Measurements from ENCODE around the gene FREY1. TPM values are rescaled to one million over a fixed set of nuclear protein-coding genes. Genes with fewer than 3 reads are reported as not detected.

The FREY1 gene, protein sequence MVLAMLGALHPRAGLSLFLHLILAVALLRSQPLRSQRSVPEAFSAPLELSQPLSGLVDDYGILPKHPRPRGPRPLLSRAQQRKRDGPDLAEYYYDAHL
- total RNA-seq (ENCODE audit: low replicate concordance), result 0.99 TPM in 1 of 2 replicates, not detected in the other

DNA sequence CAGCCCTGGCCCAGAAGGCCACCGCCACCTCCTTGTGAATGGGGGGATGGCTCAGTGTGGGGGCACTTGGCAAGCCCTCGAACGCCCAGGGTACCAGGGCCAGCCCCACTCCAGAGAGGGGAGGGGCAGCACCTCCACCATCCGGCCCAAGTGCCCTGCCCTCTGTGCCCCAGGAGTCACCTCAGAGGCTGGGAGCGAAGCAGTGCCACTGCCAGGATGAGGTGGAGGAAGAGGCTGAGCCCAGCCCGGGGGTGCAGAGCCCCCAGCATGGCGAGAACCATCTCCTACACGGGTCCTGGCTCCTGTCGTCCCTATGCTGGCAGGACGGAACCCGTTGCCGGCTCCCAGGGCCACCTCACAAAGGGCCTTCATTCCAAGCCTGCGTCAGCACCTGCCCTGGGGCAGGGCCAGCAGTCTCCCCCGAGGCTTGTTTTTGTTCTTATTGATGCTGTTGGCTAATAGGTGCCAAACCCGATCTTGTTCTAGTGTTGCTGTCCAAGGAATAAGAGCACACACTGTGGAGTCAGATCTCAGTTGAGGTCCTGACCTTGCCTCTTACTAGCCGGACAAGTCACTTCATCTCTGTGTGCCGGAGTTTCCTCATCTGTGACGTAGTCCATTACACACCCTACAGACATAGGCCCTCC is at the start of gene FREY1:
TSS of gene FREY1 (minus strand) at position 307 of the 647 bp plus-strand sequence. CDS start at position 281, 26 bp downstream.
- Mint-ChIP-seq H3K4me3 (no peak within 1 kb of the TSS), H3K27me3 (ENCODE audit: insufficient read depth, low read depth) (peaks cover 16% of the 10 kb centered on the region), H3K27ac (peak within 1 kb of the TSS; percentile 57), H3K36me3 (peaks cover 8% of the 10 kb centered on the region), H3K9me3 (no peaks in the 10 kb centered on the region), H3K4me1 (peaks cover 3% of the 10 kb centered on the region)
- Histone ChIP-seq H4K20me1 (ENCODE audit: low read depth) (peaks cover 7% of the 10 kb centered on the region), H3K27ac (no peak within 1 kb of the TSS), H3K36me3 (no peaks in the 10 kb centered on the region), H3K9ac (no peak within 1 kb of the TSS), H3K4me1 (no peaks in the 10 kb centered on the region), H3F3A (ENCODE audit: low read depth) (peaks cover 4% of the 10 kb centered on the region), H3K4me3 (no peak within 1 kb of the TSS), H2AFZ (replicated peaks) (no peak within 1 kb of the TSS), H3K4me2 (no peak within 1 kb of the TSS), H3K79me2 (ENCODE audit: low read depth) (no peaks in the 10 kb centered on the region), H3K9me3 (ENCODE audit: low read depth) (no peaks in the 10 kb centered on the region), H3K27me3 (no peaks in the 10 kb centered on the region)
- TF ChIP-seq, protein P1, sequence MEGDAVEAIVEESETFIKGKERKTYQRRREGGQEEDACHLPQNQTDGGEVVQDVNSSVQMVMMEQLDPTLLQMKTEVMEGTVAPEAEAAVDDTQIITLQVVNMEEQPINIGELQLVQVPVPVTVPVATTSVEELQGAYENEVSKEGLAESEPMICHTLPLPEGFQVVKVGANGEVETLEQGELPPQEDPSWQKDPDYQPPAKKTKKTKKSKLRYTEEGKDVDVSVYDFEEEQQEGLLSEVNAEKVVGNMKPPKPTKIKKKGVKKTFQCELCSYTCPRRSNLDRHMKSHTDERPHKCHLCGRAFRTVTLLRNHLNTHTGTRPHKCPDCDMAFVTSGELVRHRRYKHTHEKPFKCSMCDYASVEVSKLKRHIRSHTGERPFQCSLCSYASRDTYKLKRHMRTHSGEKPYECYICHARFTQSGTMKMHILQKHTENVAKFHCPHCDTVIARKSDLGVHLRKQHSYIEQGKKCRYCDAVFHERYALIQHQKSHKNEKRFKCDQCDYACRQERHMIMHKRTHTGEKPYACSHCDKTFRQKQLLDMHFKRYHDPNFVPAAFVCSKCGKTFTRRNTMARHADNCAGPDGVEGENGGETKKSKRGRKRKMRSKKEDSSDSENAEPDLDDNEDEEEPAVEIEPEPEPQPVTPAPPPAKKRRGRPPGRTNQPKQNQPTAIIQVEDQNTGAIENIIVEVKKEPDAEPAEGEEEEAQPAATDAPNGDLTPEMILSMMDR (IDR thresholded peaks at IDR 0.05), result no peak
- TF ChIP-seq EZH2 (IDR thresholded peaks at IDR 0.05) (no peak), EZH2phosphoT487 (IDR thresholded peaks at IDR 0.05) (no peak)
- no peak for DNase-seq (ENCODE audit: low spot score)

- Histone ChIP-seq H3K27ac (no peak overlapping the region), H3K27me3 (no peaks in the 10 kb centered on the region), H3K9ac (no peak overlapping the region), H3K4me1 (no peaks in the 10 kb centered on the region), H3K79me2 (ENCODE audit: low read depth) (no peaks in the 10 kb centered on the region), H3K4me3 (no peak overlapping the region), H3K36me3 (peaks cover 3% of the 10 kb centered on the region), H3F3A (ENCODE audit: low read depth) (no peaks in the 10 kb centered on the region), H2AFZ (replicated peaks) (no peak overlapping the region), H4K20me1 (ENCODE audit: low read depth) (no peaks in the 10 kb centered on the region), H3K4me2 (no peak overlapping the region), H3K9me3 (ENCODE audit: low read depth) (no peaks in the 10 kb centered on the region)
- Mint-ChIP-seq H3K36me3 (peaks cover 20% of the 10 kb centered on the region), H3K9me3 (no peaks in the 10 kb centered on the region), H3K27me3 (ENCODE audit: insufficient read depth, low read depth) (no peaks in the 10 kb centered on the region), H3K4me3 (no peak overlapping the region), H3K4me1 (peaks cover 2% of the 10 kb centered on the region), H3K27ac (no peak overlapping the region)
- no peak for DNase-seq (ENCODE audit: low spot score)
- no peak for TF ChIP-seq EZH2phosphoT487 (IDR thresholded peaks at IDR 0.05)
- TF ChIP-seq, protein P1 (IDR thresholded peaks at IDR 0.05), result no peak
- no peak for TF ChIP-seq EZH2 (IDR thresholded peaks at IDR 0.05)
Measured at GRCh38 chr11:45949992-45950407, 42.9 kb upstream of the FREY1 start.

DNA sequence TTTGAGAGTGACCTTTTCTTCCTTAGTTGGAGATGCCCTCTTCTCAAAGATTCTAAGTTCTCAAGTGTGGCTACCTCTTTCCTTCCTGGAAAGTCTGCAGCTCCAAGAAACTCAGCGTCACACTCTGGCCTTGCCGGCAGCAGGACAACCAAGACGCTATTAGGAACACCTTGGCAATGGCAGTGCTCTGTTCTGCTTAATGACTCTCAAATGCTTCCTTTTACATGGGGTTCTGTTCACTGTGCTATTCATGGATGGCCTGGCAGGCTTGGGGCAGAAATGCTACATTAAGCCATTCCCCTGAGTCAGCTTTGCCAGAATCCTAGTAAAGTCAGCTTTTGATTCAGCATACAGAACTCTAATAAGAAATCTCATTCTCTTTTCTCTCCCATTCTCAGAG is 41.3 kb upstream of the FREY1 start:
- Histone ChIP-seq H3K4me1 (no peaks in the 10 kb centered on the region), H3K79me2 (ENCODE audit: low read depth) (no peaks in the 10 kb centered on the region), H3F3A (ENCODE audit: low read depth) (no peaks in the 10 kb centered on the region), H3K9me3 (ENCODE audit: low read depth) (no peaks in the 10 kb centered on the region), H3K27me3 (no peaks in the 10 kb centered on the region), H3K36me3 (peaks cover 3% of the 10 kb centered on the region), H2AFZ (replicated peaks) (no peak overlapping the region), H3K4me2 (no peak overlapping the region), H3K27ac (no peak overlapping the region), H4K20me1 (ENCODE audit: low read depth) (no peaks in the 10 kb centered on the region), H3K4me3 (no peak overlapping the region), H3K9ac (no peak overlapping the region)
- H3K27me3 Mint-ChIP-seq (ENCODE audit: insufficient read depth, low read depth), result no peaks in the 10 kb centered on the region
- H3K4me1 Mint-ChIP-seq, result peaks cover 2% of the 10 kb centered on the region
- no peaks in the 10 kb centered on the region for H3K9me3 Mint-ChIP-seq
- no peak overlapping the region for H3K27ac Mint-ChIP-seq
- TF ChIP-seq, protein P1 (IDR thresholded peaks at IDR 0.05), result no peak
- TF ChIP-seq EZH2 (IDR thresholded peaks at IDR 0.05) (no peak), EZH2phosphoT487 (IDR thresholded peaks at IDR 0.05) (no peak)
- no peak for DNase-seq (ENCODE audit: low spot score)
- H3K4me3 Mint-ChIP-seq, result no peak overlapping the region
- peaks cover 22% of the 10 kb centered on the region for H3K36me3 Mint-ChIP-seq
